H1 (cell line): Measurements from ENCODE around the gene HS6ST1. TPM values are rescaled to one million over a fixed set of nuclear protein-coding genes. Genes with fewer than 3 reads are reported as not detected.

Experiments used
- CTCF ChIA-PET: fragments of 300-600 bp; sonication (Branson Sonifier 250); formaldehyde crosslinking; loops from one replicate; lab custom pipeline; 2021; ENCODE audit not compliant: partially characterized antibody; lab: Charles Lee
- POLR2A ChIA-PET: fragments of 300-600 bp; sonication (Branson Sonifier 250); formaldehyde crosslinking; loops from one replicate; lab custom pipeline; 2021; ENCODE audit warnings: inconsistent platforms; ENCODE audit not compliant: partially characterized antibody; lab: Charles Lee
- DNase-seq, 2 experiments: peaks; one replicate each; pipeline versions ENCODE4 v3.0.0 to v3.0.0-alpha.2; 2010 to 2022; ENCODE audit warnings: low spot score in 2 of 2, low read depth in 1 of 2, mixed read lengths in 1 of 2
- FAIRE-seq: peaks from 2 replicates; lab custom pipeline; 2011; peaks lifted over from hg19 to GRCh38; lab: Jason Lieb, UNC
- H2AFZ ChIP-seq: 2 replicates; pipeline ENCODE4 v1.8.1; 2012; ENCODE audit warnings: low read length, inconsistent platforms
- H2AK5ac ChIP-seq: 2 replicates; pipeline ENCODE4 v1.6.1; 2013; ENCODE audit warnings: low read depth, low read length
- H2BK120ac ChIP-seq: replicated peaks from 2 replicates; pipeline ENCODE3; 2013; ENCODE audit warnings: low read depth, low read length, inconsistent platforms
- H2BK12ac ChIP-seq: 2 replicates; pipeline ENCODE4 v1.6.1; 2013; ENCODE audit warnings: low read depth, low read length
- H2BK15ac ChIP-seq: 2 replicates; pipeline ENCODE4 v1.6.1; 2013; ENCODE audit warnings: low read length
- H2BK20ac ChIP-seq: 2 replicates; pipeline ENCODE4 v1.6.1; 2013; ENCODE audit warnings: low read length
- H2BK5ac ChIP-seq: 2 replicates; pipeline ENCODE4 v1.6.1; 2013; ENCODE audit warnings: low read depth, low read length
- H3K14ac ChIP-seq: 2 replicates; pipeline ENCODE4 v1.6.1; 2013; ENCODE audit warnings: inconsistent platforms; ENCODE audit not compliant: insufficient read length
- H3K18ac ChIP-seq: 2 replicates; pipeline ENCODE4 v1.6.1; 2013; ENCODE audit warnings: low read length; ENCODE audit errors: extremely low read depth
- H3K23ac ChIP-seq: 2 replicates; pipeline ENCODE4 v1.6.1; 2013; ENCODE audit warnings: inconsistent platforms; ENCODE audit not compliant: insufficient read length
- H3K23me2 ChIP-seq: 2 replicates; pipeline ENCODE4 v1.6.1; 2013; ENCODE audit warnings: low read depth, low read length
- H3K27ac ChIP-seq: 2 replicates; pipeline ENCODE4 v1.6.1; 2011; ENCODE audit warnings: low read depth, low read length, inconsistent platforms
- H3K27me3 ChIP-seq, 4 experiments: replicated peaks in 1 of 4; 1 replicate in 1 of 4; 2 replicates in 3 of 4; pipeline versions ENCODE4 v1.6.1 to v1.8.1; 2011 to 2013; ENCODE audit warnings: low read length in 3 of 4, mild to moderate bottlenecking in 3 of 4, inconsistent platforms in 2 of 4, mixed read lengths in 2 of 4, moderate library complexity in 1 of 4; ENCODE audit not compliant: control insufficient read depth in 3 of 4, insufficient read depth in 3 of 4; ENCODE audit errors: extremely low read depth in 1 of 4
- H3K36me3 ChIP-seq, 4 experiments: 2 replicates each; pipeline versions ENCODE4 v1.6.1 to v1.8.1; 2011 to 2013; ENCODE audit warnings: mild to moderate bottlenecking in 4 of 4, low read length in 3 of 4, moderate library complexity in 2 of 4, control low read depth in 1 of 4, inconsistent platforms in 1 of 4; ENCODE audit not compliant: insufficient read depth in 4 of 4, control insufficient read depth in 2 of 4
- H3K4ac ChIP-seq: replicated peaks from 2 replicates; pipeline ENCODE3; 2013; ENCODE audit warnings: low read length, low read depth, mixed read lengths, inconsistent platforms; ENCODE audit not compliant: insufficient read length
- H3K4me1 ChIP-seq, 4 experiments: replicated peaks in 1 of 4; 1 replicate in 1 of 4; 2 replicates in 3 of 4; pipeline versions ENCODE4 v1.6.1 to v1.8.1; 2011 to 2013; ENCODE audit warnings: low read length in 3 of 4, inconsistent platforms in 2 of 4, mixed read lengths in 1 of 4; ENCODE audit not compliant: insufficient read depth in 4 of 4, control insufficient read depth in 3 of 4
- H3K4me2 ChIP-seq, 2 experiments: 2 replicates each; pipeline versions ENCODE4 v1.6.1 to v1.8.1; 2011 to 2013; ENCODE audit warnings: low read depth in 2 of 2, low read length in 2 of 2, control low read depth in 1 of 2, inconsistent platforms in 1 of 2, mild to moderate bottlenecking in 1 of 2; ENCODE audit not compliant: insufficient read depth in 1 of 2
- H3K4me3 ChIP-seq, 4 experiments: fragments of 200-600, 300-600 bp in 1 of 4; sonication (generic), shearing (Covaris generic), sonication (Bioruptor Twin) in 1 of 4; 2 replicates each; pipeline versions ENCODE4 v1.5.1 to v1.8.1; 2011 to 2016; ENCODE audit warnings: low read length in 4 of 4, low read depth in 3 of 4, control low read depth in 2 of 4, inconsistent platforms in 2 of 4, mild to moderate bottlenecking in 2 of 4, mixed read lengths in 1 of 4, moderate library complexity in 1 of 4; ENCODE audit not compliant: insufficient read depth in 2 of 4; ENCODE audit errors: extremely low read depth in 1 of 4
- H3K56ac ChIP-seq: replicated peaks from 2 replicates; pipeline ENCODE3; 2013; ENCODE audit warnings: low read depth, mild to moderate bottlenecking, mixed read lengths, low read length, inconsistent platforms; ENCODE audit not compliant: insufficient read length
- H3K79me1 ChIP-seq: 2 replicates; pipeline ENCODE4 v1.6.1; 2013; ENCODE audit warnings: low read depth, low read length, control low read depth
- H3K79me2 ChIP-seq, 2 experiments: 2 replicates each; pipeline versions ENCODE4 v1.6.1 to v1.8.1; 2012 to 2013; ENCODE audit warnings: low read length in 2 of 2, mild to moderate bottlenecking in 2 of 2, inconsistent platforms in 1 of 2; ENCODE audit not compliant: insufficient read depth in 2 of 2, control insufficient read depth in 1 of 2
- H3K9ac ChIP-seq, 4 experiments: replicated peaks in 1 of 4; 1 replicate in 1 of 4; 2 replicates in 3 of 4; pipeline versions ENCODE4 v1.6.1 to v1.8.1; 2011 to 2013; ENCODE audit warnings: low read depth in 3 of 4, low read length in 3 of 4, control low read depth in 2 of 4, mild to moderate bottlenecking in 2 of 4, moderate library complexity in 2 of 4, inconsistent platforms in 1 of 4; ENCODE audit errors: extremely low read depth in 1 of 4
- H3K9me3 ChIP-seq, 2 experiments: 2 replicates each; pipeline versions ENCODE4 v1.6.1 to v1.8.1; 2012 to 2013; ENCODE audit warnings: mild to moderate bottlenecking in 2 of 2, moderate library complexity in 2 of 2, control low read depth in 1 of 2, inconsistent platforms in 1 of 2, low read depth in 1 of 2, low read length in 1 of 2, mixed read lengths in 1 of 2; ENCODE audit not compliant: insufficient read depth in 2 of 2
- H4K20me1 ChIP-seq, 2 experiments: replicated peaks in 1 of 2; 2 replicates each; pipeline versions ENCODE3 to v1.8.1; 2011 to 2013; ENCODE audit warnings: inconsistent platforms in 2 of 2, low read length in 2 of 2, mild to moderate bottlenecking in 1 of 2; ENCODE audit not compliant: insufficient read depth in 2 of 2, control insufficient read depth in 1 of 2
- H4K5ac ChIP-seq: 2 replicates; pipeline ENCODE4 v1.6.1; 2013; ENCODE audit warnings: low read length, low read depth, mixed read lengths, inconsistent platforms; ENCODE audit not compliant: insufficient read length
- H4K8ac ChIP-seq: 2 replicates; pipeline ENCODE4 v1.8.0; 2013; ENCODE audit warnings: mild to moderate bottlenecking, moderate library complexity, low read length, inconsistent platforms; ENCODE audit not compliant: insufficient read depth; ENCODE audit errors: extremely low read depth
- H4K91ac ChIP-seq: replicated peaks from 2 replicates; pipeline ENCODE3; 2013; ENCODE audit warnings: low read length, mixed read lengths, inconsistent platforms; ENCODE audit not compliant: insufficient read length
- ATF3 ChIP-seq: IDR thresholded peaks from 2 replicates; pipeline ENCODE4 v1.6.1; 2011; ENCODE audit warnings: low read depth, mild to moderate bottlenecking, low read length; ENCODE audit not compliant: insufficient read depth
- BCL11A ChIP-seq, 2 experiments: IDR thresholded peaks; one replicate each; pipeline ENCODE4 v1.6.1; 2011; ENCODE audit warnings: low read depth in 2 of 2, low read length in 2 of 2, mild to moderate bottlenecking in 2 of 2
- KDM4A ChIP-seq: IDR thresholded peaks from one replicate; pipeline ENCODE4 v1.7.1; 2012; ENCODE audit warnings: low read depth, mild to moderate bottlenecking, moderate library complexity, low read length, inconsistent platforms; ENCODE audit not compliant: severe bottlenecking
- NRF1 ChIP-seq: IDR thresholded peaks from 2 replicates; pipeline ENCODE4 v1.6.1; 2011; ENCODE audit warnings: mild to moderate bottlenecking, low read depth, low read length, improper control_type of control experiment
- SP2 ChIP-seq: IDR thresholded peaks from 2 replicates; pipeline ENCODE4 v1.6.1; 2012; ENCODE audit warnings: mild to moderate bottlenecking, low read length, inconsistent platforms
- SP4 ChIP-seq: IDR thresholded peaks from 2 replicates; pipeline ENCODE4 v1.6.1; 2012; ENCODE audit warnings: low read length, inconsistent platforms
- TAF7 ChIP-seq: optimal IDR thresholded peaks from 2 replicates; pipeline ENCODE3; 2011; ENCODE audit warnings: low read depth, mild to moderate bottlenecking, inconsistent platforms, low read length, moderate library complexity, borderline replicate concordance
- WGBS, 2 experiments: shearing (Covaris generic) in 1 of 2; methylation state at CpG; one replicate each; pipeline versions ENCODE4 v1.1.6 to v1.1.7; 2013 to 2015; ENCODE audit warnings: low lambda C conversion rate in 2 of 2, mixed read lengths in 2 of 2, inconsistent platforms in 1 of 2, low coverage in 1 of 2, missing lambda C conversion rate in 1 of 2; ENCODE audit not compliant: insufficient replicate concordance in 2 of 2, insufficient coverage in 1 of 2, insufficient read length in 1 of 2; ENCODE audit errors: extremely low coverage in 1 of 2, missing lambda C conversion rate in 1 of 2; 5-methylcytosine and 5-hydroxymethylcytosine counted together
- polyA plus RNA-seq, 7 experiments: library from polyadenylated mRNA; depleted of rRNA in 3 of 7; stranded (reverse) in 5 of 7; unstranded in 2 of 7; fragments of >200 nt in 5 of 7; fragments of 200-250 nt in 2 of 7; gene quantifications; 1 replicate in 5 of 7; 2 replicates in 1 of 7; 4 replicates in 1 of 7; pipeline versions ENCODE4 v1.2.1 to v1.2.3, GENCODE V29; 2011 to 2013; ENCODE audit warnings: missing spikeins in 2 of 7, mixed read lengths in 2 of 7
- total RNA-seq: library from RNA; stranded (reverse); fragmentation: NEBNext Ultra II Directional; extraction: Animal tissue kit (Norgen Biotek cat#: 25700); gene quantifications from 2 replicates; pipeline ENCODE4 v1.2.1, GENCODE V29; 2021

Gene HS6ST1
- total and polyA plus RNA-seq, 2 of the 8 experiments (the other 6 are each of a cell fraction or from before 2014, with no cell fraction given) = 37.4 to 74.6 TPM

- Histone ChIP-seq H4K5ac (no peak overlapping the region), H2BK20ac (no peak overlapping the region), H4K8ac (no peak overlapping the region), H3K9ac (no peak overlapping the region), H3K4me3 (no peak overlapping the region), H2AK5ac (no peak overlapping the region), H3K79me1 (peaks cover 45% of the 10 kb centered on the region), H2BK120ac (no peak overlapping the region), H3K14ac (no peak overlapping the region), H3K27me3 (no peaks in the 10 kb centered on the region), H3K27ac (no peak overlapping the region; the same call in 1 of the 2 replicates), H3K4me2 (no peak overlapping the region), H2BK12ac (no peak overlapping the region), H2AFZ (no peak overlapping the region), H2BK15ac (0 out of 2 replicates have a peak overlapping the region, but pooled peaks have one; percentile 46), H4K91ac (no peak overlapping the region), H3K36me3 (peaks cover 0 to 4% (median 1%) of the 10 kb centered on the region in 4 experiments; a peak in 3 of 8 replicates), H3K4ac (no peak overlapping the region), H3K23me2 (no peaks in the 10 kb centered on the region), H3K4me1 (peaks cover 4 to 39% (median 23%) of the 10 kb centered on the region in 4 experiments), H3K18ac (peak overlapping the region; percentile 32; the same call in 1 of the 2 replicates), H3K79me2 (peaks cover 0 to 87% of the 10 kb centered on the region in 2 experiments; a peak in 2 of 4 replicates), H3K9me3 (no peaks in the 10 kb centered on the region), H2BK5ac (0 out of 2 replicates have a peak overlapping the region, but pooled peaks have one; percentile 16), H4K20me1 (peaks cover 54 to 65% of the 10 kb centered on the region in 2 experiments), H3K56ac (no peak overlapping the region), H3K23ac (no peak overlapping the region)
- ChIA-PET CTCF (interaction anchor here (1.3 to 1.7 kb wide), 2 partner anchors 14 to 20 kb away, joined by 5 to 7 read pairs; no protein-coding TSS in a partner anchor), POLR2A (interaction anchor here (1.8 kb wide), 1 partner anchor 13 kb away, joined by 4 read pairs; no protein-coding TSS in a partner anchor)
- TF ChIP-seq BCL11A (IDR thresholded peaks at IDR 0.05; ENCODE audit: low read depth in 2 of 2, low read length in 2 of 2) (no peak), ATF3 (no peak), NRF1 (no peak), SP2 (no peak), KDM4A (no peak), TAF7 (no peak), SP4 (no peak)
- WGBS, 2 experiments = 95% methylated on average over 11 of the region's 12 CpGs; no CpG with 5 or more reads in 1 of the 2 experiments
- DNase-seq (no peak), FAIRE-seq (no peak)
Measured at GRCh38 chr2:128285329-128285931, 33.2 kb downstream of the HS6ST1 start.
